Activated CD4-positive, alpha-beta T cell treated with anti-CD3 and anti-CD28 coated beads, Interleukin-2, Interleukin-4, amounts not matched to agents 100 ng/mL and 50 ng/mL, durations not matched to agents 16 hours and 8 hours (primary cell): ENCODE results near the gene DICER1.

Source experiments
- DNase-seq: peaks from one replicate; pipeline ENCODE4 v3.0.0-alpha.2; 2020; ENCODE audit warnings: low spot score

Gene DICER1

GRCh38 chr14:95061317-95062093 lies 95.8 kb downstream of the DICER1 start:
- DNase-seq: no peak

GRCh38 chr14:95059126-95059525 lies 98.2 kb downstream of the DICER1 start:
- DNase-seq: no peak

- no peak for DNase-seq
Observed at GRCh38 chr14:95058491-95058890, 98.8 kb downstream of the DICER1 start.

GRCh38 chr14:95057851-95058250 lies 99.5 kb downstream of the DICER1 start:
- no peak for DNase-seq

- DNase-seq: no peak
Observed at GRCh38 chr14:95057147-95057546, 100.2 kb downstream of the DICER1 start.

GRCh38 chr14:95056476-95056875 lies 100.9 kb downstream of the DICER1 start:
- DNase-seq: no peak

GRCh38 chr14:95055318-95055717 lies 102.0 kb downstream of the DICER1 start:
- DNase-seq: no peak

GRCh38 chr14:95054346-95055280 lies 102.7 kb downstream of the DICER1 start:
- DNase-seq: no peak

GRCh38 chr14:95052016-95052585 lies 105.2 kb downstream of the DICER1 start:
- DNase-seq: no peak

GRCh38 chr14:95049952-95050351 lies 107.4 kb downstream of the DICER1 start:
- no peak for DNase-seq

- DNase-seq: no peak
Observed at GRCh38 chr14:95048771-95049312, 108.5 kb downstream of the DICER1 start.

GRCh38 chr14:95047754-95048153 lies 109.6 kb downstream of the DICER1 start:
- DNase-seq: no peak

- DNase-seq: no peak
Observed at GRCh38 chr14:95046711-95047681, 110.3 kb downstream of the DICER1 start.

- no peak for DNase-seq
Observed at GRCh38 chr14:95045836-95046430, 111.4 kb downstream of the DICER1 start.

GRCh38 chr14:95045106-95045701 lies 112.1 kb downstream of the DICER1 start:
- no peak for DNase-seq

GRCh38 chr14:95044463-95045105 lies 112.7 kb downstream of the DICER1 start:
- DNase-seq: no peak

- DNase-seq: no peak
Observed at GRCh38 chr14:95043732-95044462, 113.4 kb downstream of the DICER1 start.

GRCh38 chr14:95043314-95043713 lies 114.0 kb downstream of the DICER1 start:
- no peak for DNase-seq

GRCh38 chr14:95041477-95042020 lies 115.8 kb downstream of the DICER1 start:
- DNase-seq: no peak
